Heart left ventricle (tissue), 16 donors: ENCODE measurements around the gene GET4. TPM values are rescaled to one million over a fixed set of nuclear protein-coding genes. Genes with fewer than 3 reads are reported as not detected.
A peak's percentile ranks its signal among the peaks of the same experiment; 100 is the strongest.
"Not testable (repeated sequence)": the region's sequence is repeated elsewhere in the genome, so short reads cannot be mapped to it uniquely, and the experiment has no call there.

Experiments used
- ATAC-seq, 4 donors: fragments of 200-7000 bp; cut with Tn5 transposase; one replicate each; pipeline ENCODE4 v1.9.1; 2020 to 2022; ENCODE audit warnings: moderate library complexity in 4 of 4, mild to moderate bottlenecking in 3 of 4, moderate number of reproducible peaks in 1 of 4
- DNase-seq, 5 donors: peaks; one replicate each; pipeline ENCODE4 v3.0.0-alpha.2; 2020
- H3K27ac ChIP-seq, 12 donors: fragments of 200-600 bp; sonication (generic) in 4 of 12; one replicate each; pipeline versions ENCODE4 v1.5.0 to v1.8.0; 2016 to 2022; ENCODE audit warnings: mild to moderate bottlenecking in 2 of 12
- H3K27me3 ChIP-seq, 9 donors: fragments of 200-600 bp; sonication (generic) in 2 of 9; one replicate each; pipeline versions ENCODE4 v1.5.1 to v1.8.0; 2016 to 2022; ENCODE audit warnings: mild to moderate bottlenecking in 3 of 9
- H3K36me3 ChIP-seq, 9 donors: fragments of 200-600 bp; sonication (generic) in 2 of 9; one replicate each; pipeline versions ENCODE4 v1.5.0 to v1.8.0; 2018 to 2022; ENCODE audit warnings: mild to moderate bottlenecking in 2 of 9
- H3K4me1 ChIP-seq, 12 donors: fragments of 200-600 bp; sonication (generic) in 4 of 12; one replicate each; pipeline versions ENCODE4 v1.5.0 to v1.8.0; 2016 to 2022; ENCODE audit warnings: mild to moderate bottlenecking in 3 of 12
- H3K4me3 ChIP-seq, 12 donors: fragments of 200-600 bp; sonication (generic) in 4 of 12; one replicate each; pipeline versions ENCODE4 v1.5.0 to v1.8.0; 2017 to 2022; ENCODE audit warnings: mild to moderate bottlenecking in 9 of 12, moderate library complexity in 4 of 12
- H3K9me3 ChIP-seq, 12 donors: fragments of 200-600 bp; sonication (generic) in 4 of 12; one replicate each; pipeline versions ENCODE4 v1.5.0 to v1.8.0; 2016 to 2022; ENCODE audit warnings: mild to moderate bottlenecking in 1 of 12
- POLR2A ChIP-seq, 2 donors: fragments of 450-650 bp; IDR thresholded peaks; one replicate each; pipeline ENCODE4 v1.6.1; 2017; ENCODE audit warnings: antibody characterized with exemption in 2 of 2, mild to moderate bottlenecking in 2 of 2, moderate library complexity in 2 of 2
- WGBS, 4 donors: extraction: QIAGEN DNeasy Blood & Tissue Kit in 2 of 4; methylation state at CpG; one replicate each; pipeline versions ENCODE4 v1.1.5 to v1.1.7; 2013 to 2018; 5-methylcytosine and 5-hydroxymethylcytosine counted together
- intact Hi-C, 10 donors: fragments of 100-400 bp; cut with DNase I; formaldehyde crosslinking; loops; one replicate each; pipeline versions ENCODE4 v1.11.1 to v1.14.2; 2022
- polyA plus RNA-seq, 2 donors: library from polyadenylated mRNA; stranded (reverse); fragments of 200-250 nt; gene quantifications; one replicate each; pipeline ENCODE4 v1.2.3, GENCODE V29; 2013
- total RNA-seq, 9 donors: library from RNA; depleted of rRNA in 2 of 9; stranded (reverse); fragments of >200 nt in 2 of 9; fragmentation: NEBNext Ultra II Directional in 3 of 9; extraction: Animal tissue kit (Norgen Biotek cat#: 25700) in 3 of 9; gene quantifications; one replicate each; pipeline versions ENCODE4 v1.1.0 to v1.2.4, GENCODE V29; 2016 to 2023
- TF ChIP-seq, protein P1 (sequence below), 12 donors: fragments of 200-600 bp; sonication (generic) in 4 of 12; IDR thresholded peaks; one replicate each; pipeline versions ENCODE4 v1.5.0 to v1.8.0; 2018 to 2022; ENCODE audit warnings: antibody characterized with exemption in 12 of 12, mild to moderate bottlenecking in 5 of 12
- donor health status: ischemic (EF 13 %, LVEDD 7.1; RV severe dilation, severe dysfunction).
- donor health status: healthy with polysubstance abuse.
- donor health status: DM: no; HTN: yes; CAD: no.
- donor health status: DM: no; HTN: no; CAD: no.
- donor health status: ischemic (EF 25% LVEDD 6.9; RV normal size, moderate dysfunction).
- donor health status: ischemic (EF 25% LVEDD 5.7; RV mildly dilated, moderate dysfunction).
- donor health status: healthy.
- donor health status: DM: yes; HTN: yes; CAD: no.
- donor health status: ischemic (EF 35%, LVEDD 5.7; RV mildly dilated, moderate dysfunction).
- donor health status: nonischemic (EF 11% LVEDD 7.7; RV severe dilation, severe dysfunction).
- donor health status: DM: yes; HTN: yes; CAD: no.
- donor health status: PGD.
- donor health status: ischemic (EF 29% LVEDD 5.4; RV normal size, mild dysfunction).
- donor health status: nonischemic (EF 23%, LVEDD 6.1; RV moderate dilation, normal function).

The GET4 gene
- total and polyA plus RNA-seq, 11 donors, result 14.6 to 34.1 (median 19.7) TPM

DNA sequence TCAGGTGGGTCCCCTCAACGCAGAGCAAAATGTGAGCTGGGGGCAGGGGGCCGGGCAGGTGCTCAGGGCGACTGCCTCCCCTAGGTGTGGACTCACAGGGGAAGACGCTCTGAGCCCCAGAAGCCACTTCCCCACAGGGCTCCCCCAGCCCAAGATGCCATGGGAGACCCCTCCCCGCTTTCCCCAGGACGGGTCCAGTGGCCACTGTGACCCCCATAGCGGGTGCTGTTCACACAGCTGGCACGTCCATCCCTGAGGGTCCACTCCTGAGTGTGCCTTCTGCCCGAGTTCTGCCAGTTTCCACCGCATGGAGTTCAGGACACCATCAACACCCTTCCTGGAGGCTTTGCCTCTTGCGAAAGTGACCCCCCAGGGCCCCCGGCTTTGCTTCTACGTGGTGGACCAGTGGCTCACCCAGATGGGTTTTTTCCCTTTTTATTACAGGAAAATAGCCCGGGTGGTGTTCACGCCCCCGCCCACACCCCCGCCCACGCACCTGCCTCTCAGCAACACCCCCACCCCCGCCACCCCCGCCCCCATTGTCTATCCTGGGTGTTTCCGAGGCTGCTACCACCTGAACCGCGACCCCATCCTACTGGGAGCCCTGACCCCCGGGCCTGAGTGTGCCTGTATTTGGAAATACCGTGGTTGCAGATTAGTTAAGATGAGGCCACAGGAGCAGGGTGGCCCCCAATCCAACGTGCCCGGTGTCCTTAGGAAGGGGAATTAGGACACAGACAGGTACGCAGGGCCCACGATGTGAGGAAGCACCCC, 46.2 kb downstream of the GET4 start:
- no peak for ATAC-seq
- H3K4me1 ChIP-seq, result peaks cover 0 to 43% (median 10%) of the 10 kb centered on the region in 12 donors
- WGBS, 4 donors, result 71 to 78% (median 72%) methylated on average over 25 to 29 of the region's 29 CpGs
- peak overlapping the region in 5 of 12 donors; percentile 6 to 46 (median 8) for H3K4me3 ChIP-seq
- peak; percentile 5 to 64 (median 23) for DNase-seq
- no peaks in the 10 kb centered on the region for H3K36me3 ChIP-seq
- TF ChIP-seq, protein P1, sequence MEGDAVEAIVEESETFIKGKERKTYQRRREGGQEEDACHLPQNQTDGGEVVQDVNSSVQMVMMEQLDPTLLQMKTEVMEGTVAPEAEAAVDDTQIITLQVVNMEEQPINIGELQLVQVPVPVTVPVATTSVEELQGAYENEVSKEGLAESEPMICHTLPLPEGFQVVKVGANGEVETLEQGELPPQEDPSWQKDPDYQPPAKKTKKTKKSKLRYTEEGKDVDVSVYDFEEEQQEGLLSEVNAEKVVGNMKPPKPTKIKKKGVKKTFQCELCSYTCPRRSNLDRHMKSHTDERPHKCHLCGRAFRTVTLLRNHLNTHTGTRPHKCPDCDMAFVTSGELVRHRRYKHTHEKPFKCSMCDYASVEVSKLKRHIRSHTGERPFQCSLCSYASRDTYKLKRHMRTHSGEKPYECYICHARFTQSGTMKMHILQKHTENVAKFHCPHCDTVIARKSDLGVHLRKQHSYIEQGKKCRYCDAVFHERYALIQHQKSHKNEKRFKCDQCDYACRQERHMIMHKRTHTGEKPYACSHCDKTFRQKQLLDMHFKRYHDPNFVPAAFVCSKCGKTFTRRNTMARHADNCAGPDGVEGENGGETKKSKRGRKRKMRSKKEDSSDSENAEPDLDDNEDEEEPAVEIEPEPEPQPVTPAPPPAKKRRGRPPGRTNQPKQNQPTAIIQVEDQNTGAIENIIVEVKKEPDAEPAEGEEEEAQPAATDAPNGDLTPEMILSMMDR (IDR thresholded peaks at IDR 0.05), result no peak
- no peak for TF ChIP-seq POLR2A (IDR thresholded peaks at IDR 0.05)
- no peaks in the 10 kb centered on the region for H3K9me3 ChIP-seq
- peaks cover 0 to 5% (median 0%) of the 10 kb centered on the region in 9 donors for H3K27me3 ChIP-seq
- peak overlapping the region in 2 of 12 donors; percentile 46 to 89 for H3K27ac ChIP-seq
- intact Hi-C loops, result no loop called here

DNA sequence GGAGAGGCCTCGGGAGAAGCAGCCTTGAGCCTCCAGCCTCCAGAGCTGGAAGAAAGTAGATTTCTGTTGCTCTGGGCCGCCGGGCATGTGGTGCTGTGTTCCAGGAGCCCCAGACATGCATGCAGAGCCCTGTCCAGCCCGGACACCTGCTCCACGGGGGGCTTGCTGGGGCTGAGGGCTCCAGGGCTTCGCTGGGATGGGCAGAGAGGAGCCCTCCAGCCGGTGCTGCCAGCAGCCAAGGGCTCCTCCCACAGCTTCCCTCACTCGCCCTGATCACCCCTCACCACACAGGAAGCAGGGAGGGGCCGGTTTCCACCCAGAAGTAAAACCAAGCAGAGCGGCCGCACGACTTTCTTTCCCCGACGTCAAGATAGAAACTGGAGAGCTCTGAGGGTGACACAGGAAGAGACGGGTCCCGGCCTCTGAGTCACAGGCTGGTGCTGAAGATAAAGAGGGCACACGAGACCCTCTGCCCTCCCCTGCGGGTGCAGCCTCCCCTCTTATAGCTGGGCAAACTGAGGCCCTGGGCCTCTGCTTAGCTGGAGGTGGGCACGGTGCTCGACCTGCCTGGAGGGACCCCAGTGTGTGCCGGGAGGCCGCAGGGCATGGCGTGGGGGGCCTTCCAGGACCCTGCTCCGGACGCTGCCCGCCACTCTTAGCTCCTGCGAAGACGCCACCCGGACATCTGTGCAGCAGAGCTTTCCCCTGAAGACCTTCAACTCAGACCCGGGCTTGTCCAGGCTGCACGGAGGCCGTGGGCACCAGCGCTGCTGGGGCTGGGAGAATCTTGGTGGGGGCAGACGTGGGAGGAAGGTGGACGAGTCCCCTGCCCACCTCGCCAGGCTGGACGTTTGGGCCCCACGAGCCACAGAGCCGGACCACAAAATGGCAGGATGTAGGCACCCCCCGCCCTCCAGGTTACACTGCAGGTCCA, 47.0 kb downstream of the GET4 start:
- Histone ChIP-seq H3K9me3 (no peaks in the 10 kb centered on the region), H3K4me1 (peaks cover 0 to 51% (median 10%) of the 10 kb centered on the region in 12 donors), H3K36me3 (no peaks in the 10 kb centered on the region), H3K4me3 (peak overlapping the region in 5 of 12 donors; percentile 1 to 46 (median 19)), H3K27ac (peak overlapping the region in 3 of 12 donors; percentile 32 to 89 (median 46)), H3K27me3 (peaks cover 0 to 5% (median 0%) of the 10 kb centered on the region in 9 donors)
- intact Hi-C loops, result no loop called here
- DNase-seq (peak; percentile 53 to 89 (median 74)), ATAC-seq (peak; percentile 24 to 81 (median 58))
- WGBS, 4 donors, result 38 to 67% (median 63%) methylated on average over 14 to 40 of the region's 40 CpGs
- TF ChIP-seq, protein P1 (IDR thresholded peaks at IDR 0.05), result no peak

DNA sequence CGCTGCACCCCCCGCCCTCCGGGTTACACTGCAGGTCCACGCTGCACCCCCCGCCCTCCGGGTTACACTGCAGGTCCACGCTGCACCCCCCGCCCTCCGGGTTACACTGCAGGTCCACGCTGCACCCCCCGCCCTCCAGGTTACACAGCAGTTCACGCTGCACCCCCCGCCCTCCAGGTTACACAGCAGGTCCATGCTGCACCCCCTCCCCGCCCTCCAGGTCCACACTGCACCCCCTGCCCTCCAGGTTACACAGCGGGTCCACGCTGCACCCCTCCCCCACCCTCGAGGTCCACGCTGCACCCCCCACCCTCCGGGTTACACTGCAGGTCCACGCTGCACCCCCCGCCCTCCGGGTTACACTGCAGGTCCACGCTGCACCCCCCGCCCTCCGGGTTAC, 47.7 kb downstream of the GET4 start:
- ATAC-seq, H3K27me3 ChIP-seq, H3K36me3 ChIP-seq, intact Hi-C loops, H3K27ac ChIP-seq, H3K9me3 ChIP-seq: not testable (repeated sequence)
- H3K4me3 ChIP-seq, result peak overlapping the region in 1 of 12 donors; percentile 46
- DNase-seq, result peak in 4 of 5 donors; percentile 11 to 52 (median 23)
- peaks cover 0 to 58% (median 10%) of the 10 kb centered on the region in 12 donors for H3K4me1 ChIP-seq
- 78 to 100% (median 83%) methylated on average over 5 to 22 of the region's 25 CpGs for WGBS, 4 donors

DNA sequence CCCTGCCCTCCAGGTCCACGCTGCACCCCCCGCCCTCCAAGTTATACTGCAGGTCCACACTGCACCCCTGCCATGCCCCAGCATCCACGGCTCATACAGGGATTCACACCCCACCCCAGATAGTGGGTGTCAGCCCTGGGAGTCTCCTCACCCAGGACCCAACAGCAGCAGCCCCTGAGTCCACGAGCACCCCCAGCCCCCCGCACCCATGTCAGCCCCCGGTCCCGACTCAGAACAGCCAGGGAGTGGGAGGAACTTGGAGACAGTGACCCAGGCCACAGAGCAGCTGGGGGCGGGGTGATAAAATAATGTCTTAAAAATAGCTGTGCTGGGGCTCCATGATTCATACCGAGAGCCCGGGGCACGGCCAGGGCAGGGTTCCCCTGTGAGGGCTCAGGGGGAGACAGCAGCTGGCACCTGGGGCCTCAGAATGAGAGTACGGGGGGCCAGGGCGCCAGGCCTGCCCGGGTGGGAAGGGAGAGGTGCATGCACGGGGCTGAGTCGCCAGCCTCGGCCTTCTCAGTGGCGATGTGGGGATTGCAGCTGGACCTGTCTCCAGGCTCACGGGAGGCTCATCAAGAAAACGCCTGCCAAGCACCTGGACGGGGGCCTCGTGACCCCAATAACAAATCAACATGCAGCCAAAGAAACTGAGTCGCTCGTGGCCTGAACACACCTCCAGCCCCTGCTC, 48.3 kb downstream of the GET4 start:
- H3K27ac ChIP-seq, result peak overlapping the region in 1 of 12 donors; percentile 55
- peak overlapping the region in 1 of 12 donors; percentile 12 for H3K4me3 ChIP-seq
- intact Hi-C loops, result no loop called here
- WGBS, 4 donors, result 45 to 56% (median 52%) methylated on average over 19 to 24 of the region's 24 CpGs
- TF ChIP-seq, protein P1 (IDR thresholded peaks at IDR 0.05), result no peak
- no peak for TF ChIP-seq POLR2A (IDR thresholded peaks at IDR 0.05)
- ATAC-seq, result peak in 3 of 4 donors; percentile 38 to 52 (median 52)
- no peaks in the 10 kb centered on the region for H3K36me3 ChIP-seq
- peaks cover 0 to 62% (median 10%) of the 10 kb centered on the region in 12 donors for H3K4me1 ChIP-seq
- no peaks in the 10 kb centered on the region for H3K9me3 ChIP-seq
- H3K27me3 ChIP-seq, result peaks cover 0 to 5% (median 0%) of the 10 kb centered on the region in 9 donors
- DNase-seq, result peak; percentile 16 to 63 (median 33)
